ENCODE measurements around the gene MYO15B.

GRCh38 chr17:75617218-75617617 is 29.6 kb downstream of the MYO15B start:
- TF ChIP-seq POLR2A (IDR thresholded peaks at IDR 0.05) (no peak), CTCF (IDR thresholded peaks at IDR 0.05) (no peak)
